Motor neuron (in vitro differentiated cells): Measurements from ENCODE around the gene TTC7B. TPM values are rescaled to one million over a fixed set of nuclear protein-coding genes. Genes with fewer than 3 reads are reported as not detected.

Source experiments
- ATAC-seq, 8 experiments: fragments of 200-7000 bp; cut with Tn5 transposase; replicated peaks in 6 of 8; 2 replicates each; pipeline ENCODE4 v1.8.0; 2021; ENCODE audit warnings: mild to moderate bottlenecking in 8 of 8, moderate library complexity in 8 of 8
- H3K27ac ChIP-seq, 2 donors: fragments of 250-450 bp; sonication (Bioruptor Pico); 2 replicates each; pipeline ENCODE4 v1.9.0; 2021; ENCODE audit warnings: antibody characterized with exemption in 2 of 2, mild to moderate bottlenecking in 2 of 2, moderate library complexity in 1 of 2
- H3K4me1 ChIP-seq, 2 donors: fragments of 250-450 bp; sonication (Bioruptor Pico); replicated peaks in 1 of 2; 2 replicates each; pipeline ENCODE4 v1.6.1; 2021; ENCODE audit warnings: antibody characterized with exemption in 2 of 2, mild to moderate bottlenecking in 2 of 2, moderate library complexity in 1 of 2
- H3K4me3 ChIP-seq, 5 donors: fragments of 250-450 bp; sonication (Bioruptor Pico); 2 replicates each; pipeline ENCODE4 v1.9.0; 2021; ENCODE audit warnings: antibody characterized with exemption in 5 of 5, mild to moderate bottlenecking in 5 of 5, moderate library complexity in 4 of 5
- whole genome bisulfite sequencing, 10 experiments: fragments of 450-650 bp; shearing (Covaris generic); methylation state at CpG; one replicate each; pipeline ENCODE4 v1.0.0; 2022; 5-methylcytosine and 5-hydroxymethylcytosine counted together
- in situ Hi-C, 9 experiments: fragments of 400-800 bp; cut with MboI; loops; one replicate each; pipeline ENCODE4 v1.15.0; 2021; ENCODE audit warnings: low sequenced_read_pairs in 9 of 9, low pct_unique_long_range_greater_than_20kb in 2 of 9; ENCODE audit not compliant: unreplicated experiment in 9 of 9
- total RNA-seq, 8 experiments: library from RNA; unstranded; fragments of 300-600 nt; gene quantifications; 2 replicates each; pipeline versions ENCODE4 v1.2.3 to v1.2.4, GENCODE V29; 2022

The TTC7B gene
- total RNA-seq, 8 experiments from 2014 or later = 0.81 to 38.2 (median 22.8) TPM

DNA sequence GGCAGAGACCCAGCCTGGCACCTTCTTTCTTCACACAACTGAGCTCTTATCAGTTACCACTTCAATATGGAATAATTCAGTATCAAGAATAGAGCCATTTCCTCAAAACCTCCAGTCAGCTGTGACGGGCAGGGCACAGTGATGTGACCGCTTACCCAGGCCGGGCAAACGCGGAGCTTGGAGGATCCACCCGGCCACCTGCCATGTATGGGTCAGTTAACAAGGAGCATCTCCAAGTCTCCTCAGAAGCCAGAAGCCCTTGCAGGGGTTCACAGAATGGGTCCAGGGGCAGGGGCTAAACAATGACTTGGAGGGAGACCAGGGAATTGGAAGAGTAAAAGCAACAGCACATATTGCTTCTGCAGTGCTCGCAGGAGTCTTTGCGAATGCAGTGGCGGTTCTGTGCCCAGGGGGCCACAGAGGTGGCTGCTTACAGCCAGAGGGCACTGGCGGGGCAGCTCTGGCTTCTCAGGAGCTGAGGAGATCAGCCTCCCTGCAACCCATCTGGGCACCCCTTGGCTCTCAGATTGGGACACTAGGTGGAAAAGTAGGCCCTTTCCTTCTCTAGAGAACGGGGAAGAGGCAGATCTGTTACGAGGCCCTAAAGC, 257.1 kb downstream of the TTC7B start:
- no peak for ATAC-seq
- H3K4me3 ChIP-seq = no peak overlapping the region
- 80 to 100% (median 92%) methylated on average over 2 to 6 of the region's 12 CpGs; no CpG with 5 or more reads in 3 of the 10 experiments for WGBS, 10 experiments
- peaks cover 30 to 37% of the 10 kb centered on the region in 2 donors for H3K4me1 ChIP-seq
- in situ Hi-C loops = no loop called here
- no peak overlapping the region for H3K27ac ChIP-seq

DNA sequence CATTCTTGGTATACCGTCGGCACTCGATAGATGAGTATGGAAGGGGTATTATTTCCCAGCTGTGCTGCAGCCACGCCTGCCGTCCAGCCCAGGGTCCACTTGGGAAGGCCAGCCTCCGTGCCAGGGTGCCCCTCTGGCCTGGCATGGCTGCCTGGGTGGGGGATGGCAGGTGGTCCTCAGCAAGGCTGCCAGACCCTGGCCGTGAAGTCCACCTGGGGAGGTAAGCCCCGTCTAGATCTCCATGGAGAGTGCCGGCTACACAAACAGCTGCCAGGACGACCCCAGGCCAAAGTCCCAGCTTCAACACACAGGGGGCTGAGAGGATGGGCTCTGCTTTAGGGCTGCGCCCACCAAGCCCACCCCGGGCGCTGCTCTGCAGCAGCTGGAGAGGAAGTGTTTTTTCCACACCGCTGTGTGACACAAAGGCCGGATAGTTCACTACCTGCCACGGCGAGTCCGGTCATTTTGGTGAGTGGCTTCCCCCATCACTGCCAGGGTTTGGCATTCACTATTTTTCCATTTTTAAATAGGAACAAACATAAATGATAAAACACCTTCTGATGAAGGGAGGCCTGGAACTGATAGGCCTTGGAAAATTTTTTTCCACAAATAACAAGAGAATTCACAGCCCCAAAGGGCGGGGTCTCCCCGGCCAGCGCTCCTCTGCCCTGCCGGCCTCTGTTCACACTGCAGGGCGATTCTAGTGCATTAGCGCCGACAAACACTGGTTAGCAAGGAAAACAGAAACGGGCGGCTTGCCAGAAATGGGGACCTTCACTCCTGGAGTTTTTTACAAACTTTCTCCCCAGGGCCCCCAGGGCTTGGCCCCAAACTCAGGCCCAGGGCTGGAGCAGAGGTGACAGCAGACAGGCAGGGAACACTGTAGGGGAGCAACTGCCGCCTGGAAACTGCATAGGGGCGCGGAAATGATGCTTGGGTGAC, 257.9 kb downstream of the TTC7B start:
- Histone ChIP-seq H3K27ac (no peak overlapping the region), H3K4me3 (no peak overlapping the region), H3K4me1 (peaks cover 38 to 42% of the 10 kb centered on the region in 2 donors)
- no peak for ATAC-seq
- in situ Hi-C loops = no loop called here
- WGBS, 10 experiments = 88 to 100% (median 94%) methylated on average over 1 to 13 of the region's 30 CpGs; no CpG with 5 or more reads in 3 of the 10 experiments

DNA sequence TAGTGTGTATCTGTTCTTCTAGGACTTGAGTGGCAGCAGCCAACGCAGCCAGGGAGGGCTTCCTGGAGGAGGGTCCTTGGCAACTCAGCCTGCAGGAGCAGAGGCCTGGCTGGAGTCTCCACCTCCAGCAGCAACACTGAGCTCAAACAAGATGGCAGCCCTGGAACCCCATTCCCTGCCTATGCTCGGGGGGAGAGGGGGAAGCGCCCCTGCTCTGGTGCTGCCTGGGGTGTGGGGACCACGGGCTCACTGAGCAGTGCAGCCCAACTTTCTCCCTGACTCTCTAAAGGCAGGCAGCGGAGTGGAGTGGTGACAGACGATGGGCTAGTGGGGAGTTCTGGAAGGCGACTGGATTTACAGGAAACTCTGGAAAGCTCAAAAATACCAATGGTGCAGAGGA, 258.7 kb downstream of the TTC7B start:
- no peak overlapping the region for H3K4me3 ChIP-seq
- in situ Hi-C loops = no loop called here
- H3K27ac ChIP-seq = no peak overlapping the region
- H3K4me1 ChIP-seq = peaks cover 43 to 49% of the 10 kb centered on the region in 2 donors
- 90 to 95% methylated on average over 2 to 4 of the region's 7 CpGs; no CpG with 5 or more reads in 8 of the 10 experiments for WGBS, 10 experiments
- ATAC-seq = no peak

DNA sequence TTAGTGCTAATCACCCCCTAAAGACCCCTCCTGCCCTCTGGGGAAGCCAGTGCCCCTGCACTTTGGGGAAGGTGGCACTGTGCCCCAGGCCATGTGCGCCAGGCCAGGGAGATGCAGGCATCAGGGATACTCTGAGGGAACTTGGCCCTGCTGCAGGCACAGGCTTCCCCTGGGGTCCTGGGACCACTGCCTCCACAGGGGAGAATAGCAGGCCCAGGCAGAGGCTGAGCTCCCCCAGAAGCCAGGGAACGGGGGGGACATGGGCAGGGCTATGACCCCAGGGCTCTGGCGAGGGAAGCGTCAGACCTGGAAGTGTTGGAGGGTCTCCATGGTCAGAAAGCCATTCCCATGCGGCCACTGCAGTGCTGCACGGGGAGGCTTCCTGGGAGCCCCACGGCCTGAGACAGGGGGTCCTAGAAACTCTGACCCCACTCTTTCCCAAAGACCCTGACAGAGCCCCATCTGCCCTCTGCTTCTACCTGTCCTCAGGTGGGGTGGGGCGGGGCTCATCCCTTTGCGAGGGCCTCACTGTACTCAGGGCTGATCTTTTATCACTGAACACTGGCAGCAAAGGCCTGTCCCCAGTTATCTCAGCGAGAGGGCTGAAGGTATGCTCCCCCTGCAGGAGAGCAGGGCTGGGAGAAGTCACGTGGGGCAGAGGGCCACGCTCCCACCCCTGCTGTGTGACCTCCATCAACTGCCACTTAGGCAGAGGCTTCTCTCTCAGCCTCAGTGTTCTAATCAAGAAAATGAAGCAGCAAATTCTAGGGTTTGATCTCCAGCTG, 259.4 kb downstream of the TTC7B start:
- Histone ChIP-seq H3K27ac (peak overlapping the region; percentile 72 to 81), H3K4me3 (no peak overlapping the region), H3K4me1 (peaks cover 43 to 52% of the 10 kb centered on the region in 2 donors)
- no peak for ATAC-seq
- in situ Hi-C loops = no loop called here
- WGBS, 10 experiments = 72 to 100% (median 80%) methylated on average over 1 to 8 of the region's 12 CpGs; no CpG with 5 or more reads in 4 of the 10 experiments

DNA sequence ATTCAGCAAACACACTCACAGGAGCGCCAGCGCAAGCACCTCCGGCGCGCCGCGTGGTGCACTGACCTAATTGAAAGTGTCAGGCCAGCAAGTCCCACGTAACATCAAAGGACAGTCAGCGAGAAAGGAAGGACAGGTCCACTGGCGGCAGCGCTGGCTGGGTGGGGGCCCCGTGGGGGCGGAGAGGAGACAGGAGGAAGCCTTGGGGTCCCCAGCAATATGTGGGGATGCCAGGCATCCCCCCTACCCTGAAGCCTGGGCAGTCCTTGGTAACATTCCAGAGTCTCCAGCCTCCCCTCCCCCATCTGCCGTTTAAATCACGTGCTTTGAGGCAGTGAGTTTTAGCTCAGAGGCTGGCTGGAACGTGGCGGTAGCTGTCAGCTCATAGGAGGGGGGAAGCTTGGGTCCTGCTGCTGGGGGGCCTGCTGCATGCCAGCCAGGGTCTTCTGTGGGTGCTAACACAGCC, 260.2 kb downstream of the TTC7B start:
- peak in 5 of 8 experiments; percentile 71 to 83 (median 82) for ATAC-seq
- Histone ChIP-seq H3K4me3 (peak overlapping the region in 1 of 5 donors; percentile 15), H3K4me1 (peaks cover 43 to 57% of the 10 kb centered on the region in 2 donors), H3K27ac (peak overlapping the region; percentile 72 to 81)
- in situ Hi-C loops = no loop called here
- no CpG with 5 or more reads among the region's 17 CpGs for WGBS, 10 experiments

DNA sequence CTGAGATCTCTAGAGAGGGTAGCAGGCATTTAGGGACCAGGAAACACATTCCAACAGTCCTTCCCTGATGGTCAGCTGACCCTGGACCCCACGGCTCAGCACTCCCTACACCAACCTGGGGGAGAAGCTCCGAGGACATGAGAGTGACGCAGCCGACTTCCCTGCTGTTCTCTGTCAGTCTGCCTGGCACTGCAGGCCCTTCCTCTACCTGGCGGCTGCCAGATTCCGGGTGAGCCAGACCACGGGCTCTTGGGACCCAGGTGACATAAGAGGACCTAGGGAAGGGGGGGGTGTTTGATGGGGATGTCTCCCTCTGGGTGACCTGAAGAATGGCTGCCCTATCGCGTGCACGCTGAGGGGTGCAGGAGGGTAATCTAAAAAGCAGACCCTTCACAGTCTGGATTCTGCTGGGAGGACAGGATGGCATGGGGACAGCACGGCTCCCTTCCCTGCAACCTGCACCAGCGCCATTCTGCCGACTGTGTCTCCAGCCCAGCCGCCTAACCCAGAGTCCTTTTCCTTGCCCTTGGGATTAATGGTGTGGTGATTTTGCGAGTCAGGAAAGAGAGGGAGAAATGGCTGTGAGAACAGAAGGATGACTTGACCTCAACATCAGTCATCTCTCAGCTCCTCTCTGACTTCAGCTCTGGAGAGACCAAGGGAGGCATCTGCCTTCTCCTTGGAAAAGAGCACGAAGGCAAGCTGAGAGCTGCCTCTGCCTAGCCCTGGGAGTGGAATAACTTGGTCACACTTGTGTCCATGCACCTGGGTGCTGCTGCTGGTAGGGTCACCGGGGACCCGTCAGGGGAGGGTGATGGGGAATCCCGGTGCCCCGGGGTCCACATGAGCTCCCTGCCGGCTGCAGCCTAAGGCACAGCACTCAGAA, 260.9 kb downstream of the TTC7B start:
- H3K27ac ChIP-seq = peak overlapping the region; percentile 72 to 81
- peak in 3 of 8 experiments; percentile 37 to 65 (median 59) for ATAC-seq
- 27 to 77% (median 60%) methylated on average over 1 to 6 of the region's 21 CpGs; no CpG with 5 or more reads in 4 of the 10 experiments for WGBS, 10 experiments
- H3K4me3 ChIP-seq = no peak overlapping the region
- H3K4me1 ChIP-seq = peaks cover 43 to 57% of the 10 kb centered on the region in 2 donors
- in situ Hi-C loops = no loop called here

DNA sequence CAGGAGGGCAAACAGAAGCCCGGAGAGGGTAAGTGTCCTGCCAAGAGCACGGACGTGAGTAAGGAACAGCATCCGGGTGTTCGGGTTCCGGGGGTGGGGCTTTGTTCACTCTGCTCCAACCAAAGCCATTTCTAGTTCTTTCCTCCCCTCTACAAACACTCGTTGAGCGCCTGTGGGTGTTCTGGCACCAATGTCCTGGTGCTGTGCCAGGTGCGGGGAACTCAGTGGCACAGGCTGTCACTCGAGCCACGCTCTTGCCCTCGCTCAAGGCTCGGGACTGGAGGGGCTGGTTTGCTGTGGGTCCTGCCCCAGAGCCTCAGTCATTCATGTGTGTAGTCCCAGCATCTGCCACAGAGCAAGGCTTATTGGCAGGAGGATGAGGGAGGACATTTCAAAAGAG, 261.9 kb downstream of the TTC7B start:
- Histone ChIP-seq H3K4me3 (no peak overlapping the region), H3K27ac (no peak overlapping the region), H3K4me1 (peaks cover 43 to 57% of the 10 kb centered on the region in 2 donors)
- in situ Hi-C loops = no loop called here
- 33 to 97% methylated on average over 1 to 5 of the region's 13 CpGs; no CpG with 5 or more reads in 8 of the 10 experiments for WGBS, 10 experiments
- no peak for ATAC-seq

DNA sequence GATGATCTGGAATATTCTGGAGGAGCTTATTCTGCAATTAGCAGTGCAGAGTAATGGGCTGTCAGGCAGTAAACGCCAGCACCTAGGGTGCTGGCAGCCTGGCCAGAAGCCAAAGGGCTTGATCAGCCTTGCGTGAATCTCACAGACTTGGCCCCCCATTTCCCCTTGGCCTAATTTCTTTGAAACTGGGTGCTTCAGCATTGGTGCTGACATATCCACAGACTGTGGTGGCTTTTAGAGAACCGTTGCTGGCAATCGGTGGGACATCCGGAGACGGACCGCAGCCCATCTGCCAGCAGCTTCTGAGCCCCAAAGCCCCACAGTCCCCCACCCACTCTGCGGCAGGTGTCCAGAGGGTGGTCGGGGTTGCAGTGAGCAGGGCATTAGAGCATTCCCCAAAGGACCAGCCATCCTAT, 262.3 kb downstream of the TTC7B start:
- Histone ChIP-seq H3K4me1 (peaks cover 43 to 57% of the 10 kb centered on the region in 2 donors), H3K4me3 (no peak overlapping the region), H3K27ac (peak overlapping the region in 1 of 2 donors; percentile 74)
- in situ Hi-C loops = no loop called here
- peak in 5 of 8 experiments; percentile 5 to 31 (median 15) for ATAC-seq
- 46 to 100% (median 68%) methylated on average over 1 to 5 of the region's 9 CpGs; no CpG with 5 or more reads in 6 of the 10 experiments for WGBS, 10 experiments

DNA sequence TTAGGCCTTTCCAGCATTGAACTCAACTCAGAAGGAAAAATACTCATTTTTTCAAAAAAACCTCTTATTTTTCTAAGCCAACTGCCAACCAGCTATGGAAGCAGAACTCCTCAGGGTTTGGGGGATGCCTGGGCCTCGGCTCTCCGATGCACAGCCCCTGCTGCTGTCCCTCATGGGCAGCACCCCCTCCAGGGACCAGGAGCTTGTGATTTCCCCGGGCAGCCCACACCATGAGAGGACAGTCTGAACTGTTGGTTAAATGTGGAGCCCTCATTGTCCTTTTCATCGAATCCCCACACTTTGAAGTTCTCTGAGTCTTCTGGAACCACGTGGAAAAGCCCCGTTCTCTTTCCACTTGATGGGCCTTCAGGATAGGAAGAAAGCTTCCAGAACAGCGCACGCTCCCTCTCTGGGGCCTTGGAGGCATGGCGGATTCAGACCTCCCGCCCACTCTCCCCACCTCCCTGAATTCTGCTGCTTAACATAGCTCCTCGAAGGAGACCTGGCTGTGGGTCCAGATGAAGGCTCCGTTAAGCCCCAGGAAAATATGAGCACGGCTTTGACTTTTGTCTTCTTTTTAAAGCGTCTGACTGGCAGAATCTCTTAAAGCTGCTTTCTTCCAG, 262.8 kb downstream of the TTC7B start:
- Histone ChIP-seq H3K27ac (peak overlapping the region in 1 of 2 donors; percentile 74), H3K4me1 (peaks cover 43 to 54% of the 10 kb centered on the region in 2 donors), H3K4me3 (no peak overlapping the region)
- 59 to 100% (median 87%) methylated on average over 1 to 8 of the region's 14 CpGs; no CpG with 5 or more reads in 3 of the 10 experiments for WGBS, 10 experiments
- ATAC-seq = peak in 5 of 8 experiments; percentile 6 to 31 (median 9)
- in situ Hi-C loops = no loop called here

DNA sequence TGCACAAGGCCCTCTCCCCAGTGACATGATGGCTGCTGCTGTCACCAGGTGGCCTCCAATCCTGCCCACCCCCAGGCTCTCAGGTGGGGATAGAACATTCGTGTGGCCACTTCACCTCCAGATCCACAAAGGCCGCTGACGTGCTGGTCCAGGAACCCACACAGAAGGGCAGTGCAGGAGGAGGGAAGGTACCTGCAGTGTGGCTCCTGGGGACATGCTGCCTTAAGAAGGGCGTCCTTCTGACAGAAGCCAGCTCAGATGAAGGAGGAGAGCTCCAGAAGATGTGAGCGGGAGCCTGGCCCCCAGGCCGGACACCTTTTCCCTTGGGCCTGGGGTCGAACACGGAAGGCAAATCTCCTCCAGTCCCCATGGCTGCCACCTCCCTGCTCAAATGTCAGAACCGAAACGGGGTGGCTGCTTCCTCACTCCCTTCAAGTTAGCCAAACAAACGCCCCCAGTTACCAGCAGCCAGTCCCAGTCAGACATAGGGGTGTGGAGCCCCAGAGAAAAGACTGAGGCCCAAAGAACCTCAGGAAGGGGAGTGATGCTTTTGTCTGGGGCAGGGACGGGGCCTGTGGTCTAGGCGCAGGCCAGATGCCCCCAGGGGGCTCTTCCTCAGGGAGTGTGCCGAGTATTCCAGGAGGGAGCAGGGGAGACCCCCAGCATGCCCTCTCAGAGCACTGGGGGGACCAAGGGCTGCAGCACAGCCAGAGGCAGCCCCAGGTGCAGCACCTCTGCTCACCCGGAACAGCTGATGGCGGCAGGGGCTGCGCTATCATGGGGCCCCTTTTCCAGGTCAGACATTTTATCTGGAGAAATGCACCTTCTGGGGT, 263.5 kb downstream of the TTC7B start:
- ATAC-seq = no peak
- 100% methylated on average over 1 to 3 of the region's 17 CpGs; no CpG with 5 or more reads in 7 of the 10 experiments for WGBS, 10 experiments
- in situ Hi-C loops = no loop called here
- H3K4me3 ChIP-seq = no peak overlapping the region
- peaks cover 43 to 54% of the 10 kb centered on the region in 2 donors for H3K4me1 ChIP-seq
- peak overlapping the region in 1 of 2 donors; percentile 74 for H3K27ac ChIP-seq
